Stimulated activated CD8-positive, alpha-beta memory T cell treated with anti-CD3 and anti-CD28 coated beads, Interleukin-12 subunit alpha, Interleukin-12 subunit beta, amount 100 ng/mL, for 1 hour (primary cell): ENCODE measurements around the gene GSTM1.

Source experiments
- DNase-seq: peaks from one replicate; pipeline ENCODE4 v3.0.0-alpha.2; 2020; ENCODE audit warnings: low read depth

The GSTM1 gene

GRCh38 chr1:109726728-109727373, 39.2 kb downstream of the GSTM1 start:
- DNase-seq: no peak

DNA sequence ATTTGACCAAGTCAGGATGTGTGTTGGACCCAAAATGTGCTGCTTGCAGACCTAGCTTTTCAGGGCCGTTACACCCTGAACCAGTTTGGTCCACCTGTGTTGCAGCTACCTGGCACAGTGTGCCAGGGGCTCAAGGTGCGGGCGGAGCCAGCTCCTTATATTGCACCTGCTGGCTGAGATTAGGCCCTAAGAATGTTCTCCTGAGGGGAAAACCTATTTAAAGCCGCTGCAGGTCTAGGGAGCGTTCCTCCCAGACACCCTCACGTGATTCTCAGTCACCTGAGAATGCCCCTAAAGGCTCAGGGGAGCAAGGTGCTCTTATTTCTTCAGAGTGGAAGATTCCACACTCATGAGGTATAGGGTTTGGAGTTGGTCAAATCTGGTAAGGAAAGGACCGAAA, 41.3 kb downstream of the GSTM1 start:
- DNase-seq: no peak

- DNase-seq: no peak
These were observed 43.0 kb downstream of the GSTM1 start for GRCh38 chr1:109730666-109731065.

GRCh38 chr1:109732390-109732881, 44.8 kb downstream of the GSTM1 start:
- DNase-seq: no peak

DNA sequence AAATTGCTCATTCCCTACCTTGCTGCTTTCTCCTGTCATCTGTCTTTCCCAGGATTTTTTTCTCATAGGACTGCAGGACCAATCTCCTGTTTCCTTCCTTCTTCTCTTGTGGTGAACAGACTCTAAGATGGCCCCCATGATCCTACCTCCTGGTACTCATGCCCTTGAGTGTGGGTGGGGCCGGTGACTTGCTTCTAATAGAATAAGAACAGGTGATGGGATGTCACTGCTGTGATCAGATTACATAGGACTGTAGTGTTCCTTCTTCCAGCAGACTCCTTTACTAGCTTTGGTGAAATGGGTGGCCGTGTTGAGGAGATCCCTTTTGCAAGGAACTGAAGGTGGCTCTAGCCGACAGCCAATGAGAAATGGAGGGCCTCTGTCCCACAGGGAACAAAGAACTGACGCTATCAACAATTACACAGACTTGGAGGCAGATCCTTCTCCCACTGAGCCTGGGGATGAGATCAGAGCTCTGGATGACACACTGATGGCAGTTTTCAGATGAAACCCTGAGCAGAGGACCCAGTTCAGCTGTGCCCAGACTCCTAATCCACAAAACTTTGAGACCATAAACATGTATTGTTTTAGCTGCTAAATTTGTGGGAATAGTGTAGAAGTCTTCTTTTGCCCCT, 45.7 kb downstream of the GSTM1 start:
- DNase-seq: no peak

- DNase-seq: peak; percentile 74
These were observed 52.4 kb downstream of the GSTM1 start for GRCh38 chr1:109739738-109740614.

- no peak for DNase-seq
These were observed 53.2 kb downstream of the GSTM1 start, which contains the start of gene GSTM3 for GRCh38 chr1:109740615-109741373. TSS of gene GSTM3 (minus strand) at chr1:109741038. CDS start at chr1:109740287, 751 bp downstream.
